Measurements from ENCODE around the gene INTS6.

DNA sequence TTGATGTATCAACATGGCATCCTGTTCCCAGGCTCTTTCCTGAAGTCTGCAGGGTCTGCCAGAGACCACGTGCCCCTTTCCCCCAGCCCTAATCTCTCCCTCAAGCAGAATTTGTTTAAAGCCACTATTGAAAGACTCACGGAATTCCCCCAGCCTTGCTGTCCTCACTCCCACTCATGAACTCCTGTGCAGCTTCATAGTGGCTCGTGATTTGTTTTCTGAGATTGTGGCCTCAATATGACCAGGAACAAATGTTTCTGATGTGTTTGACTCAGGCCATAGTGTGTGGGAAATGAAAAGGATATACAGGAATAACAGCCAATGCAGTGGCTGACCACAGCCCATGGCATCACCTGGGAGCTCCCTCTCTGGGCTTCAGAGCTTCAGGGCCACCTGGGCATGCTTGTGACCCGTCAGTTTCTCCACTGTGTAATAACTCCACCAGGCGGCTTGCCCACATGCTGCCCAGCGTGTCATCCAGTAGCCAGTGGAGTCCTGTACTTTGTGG lies 121.4 kb downstream of the INTS6 start:
- TF ChIP-seq, protein P1, sequence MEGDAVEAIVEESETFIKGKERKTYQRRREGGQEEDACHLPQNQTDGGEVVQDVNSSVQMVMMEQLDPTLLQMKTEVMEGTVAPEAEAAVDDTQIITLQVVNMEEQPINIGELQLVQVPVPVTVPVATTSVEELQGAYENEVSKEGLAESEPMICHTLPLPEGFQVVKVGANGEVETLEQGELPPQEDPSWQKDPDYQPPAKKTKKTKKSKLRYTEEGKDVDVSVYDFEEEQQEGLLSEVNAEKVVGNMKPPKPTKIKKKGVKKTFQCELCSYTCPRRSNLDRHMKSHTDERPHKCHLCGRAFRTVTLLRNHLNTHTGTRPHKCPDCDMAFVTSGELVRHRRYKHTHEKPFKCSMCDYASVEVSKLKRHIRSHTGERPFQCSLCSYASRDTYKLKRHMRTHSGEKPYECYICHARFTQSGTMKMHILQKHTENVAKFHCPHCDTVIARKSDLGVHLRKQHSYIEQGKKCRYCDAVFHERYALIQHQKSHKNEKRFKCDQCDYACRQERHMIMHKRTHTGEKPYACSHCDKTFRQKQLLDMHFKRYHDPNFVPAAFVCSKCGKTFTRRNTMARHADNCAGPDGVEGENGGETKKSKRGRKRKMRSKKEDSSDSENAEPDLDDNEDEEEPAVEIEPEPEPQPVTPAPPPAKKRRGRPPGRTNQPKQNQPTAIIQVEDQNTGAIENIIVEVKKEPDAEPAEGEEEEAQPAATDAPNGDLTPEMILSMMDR (conservative IDR thresholded peaks at IDR 0.05 in 1 of 2, IDR thresholded peaks at IDR 0.05 in 1 of 2; ENCODE audit: extremely low read depth in 1 of 2, insufficient read depth in 1 of 2, low read depth in 1 of 2, low read length in 2 of 2) = no peak
- TF ChIP-seq EZH2 (IDR thresholded peaks at IDR 0.05; ENCODE audit: borderline replicate concordance, low read length) = no peak
